Endothelial cell of umbilical vein (primary cell): ENCODE measurements around the gene MS4A12. TPM values are rescaled to one million over a fixed set of nuclear protein-coding genes. Genes with fewer than 3 reads are reported as not detected.
A peak's percentile ranks its signal among the peaks of the same experiment; 100 is the strongest.

ENCODE experiments used
- BruUV-seq: library from RNA; stranded (reverse); fragments of 400-500 nt; replicated peaks from 2 replicates; lab custom pipeline; 2021; lab: Mats Ljungman, UMichigan
- CTCF ChIA-PET: fragments of 300-600, 350-600 bp; sonication (Branson Sonifier 250); formaldehyde crosslinking; loops from one replicate; lab custom pipeline; 2021; ENCODE audit warnings: antibody characterized with exemption, inconsistent platforms; lab: Charles Lee
- POLR2A ChIA-PET: fragments of 300-600, 350-600 bp; sonication (Branson Sonifier 250); formaldehyde crosslinking; loops from one replicate; lab custom pipeline; 2021; ENCODE audit warnings: antibody characterized with exemption, inconsistent platforms; lab: Charles Lee
- DNase-seq: peaks from one replicate; pipeline ENCODE4 v3.0.0-alpha.2; 2011; ENCODE audit warnings: low read depth, low spot score
- FAIRE-seq: peaks from 2 replicates; lab custom pipeline; 2011; peaks lifted over from hg19 to GRCh38; lab: Jason Lieb, UNC
- H2AFZ ChIP-seq: 2 replicates; pipeline ENCODE4 v1.6.0; 2012; ENCODE audit warnings: low read depth, low read length, control low read depth, inconsistent platforms
- H3K27ac ChIP-seq: 2 replicates; pipeline ENCODE4 v1.5.1; 2011; ENCODE audit warnings: low read depth, mild to moderate bottlenecking, control low read depth, low read length, moderate library complexity; ENCODE audit not compliant: insufficient read depth
- H3K27me3 ChIP-seq, 2 experiments: 2 replicates each; pipeline versions ENCODE4 v1.6.0 to v1.6.1; 2011; ENCODE audit warnings: low read length in 2 of 2, mixed read lengths in 1 of 2; ENCODE audit not compliant: control insufficient read depth in 2 of 2, insufficient read depth in 2 of 2
- H3K36me3 ChIP-seq, 2 experiments: 2 replicates in 1 of 2; 3 replicates in 1 of 2; pipeline ENCODE4 v1.5.1; 2011; ENCODE audit warnings: low read length in 2 of 2, mild to moderate bottlenecking in 1 of 2, moderate library complexity in 1 of 2; ENCODE audit not compliant: control insufficient read depth in 2 of 2, insufficient read depth in 2 of 2; ENCODE audit errors: extremely low read depth in 1 of 2
- H3K4me1 ChIP-seq: 3 replicates; pipeline ENCODE4 v1.5.1; 2011; ENCODE audit warnings: mild to moderate bottlenecking, low read length; ENCODE audit not compliant: control insufficient read depth, insufficient read depth; ENCODE audit errors: extremely low read depth
- H3K4me2 ChIP-seq: 2 replicates; pipeline ENCODE4 v1.6.1; 2011; ENCODE audit warnings: low read length, control low read depth, mixed read lengths; ENCODE audit not compliant: insufficient read depth
- H3K4me3 ChIP-seq, 3 experiments: fragments of 200-600 bp in 1 of 3; sonication (generic), shearing (Covaris generic) in 1 of 3; replicated peaks in 1 of 3; 2 replicates each; pipeline ENCODE4 v1.5.1; 2011 to 2016; ENCODE audit warnings: control low read depth in 3 of 3, low read length in 3 of 3, mild to moderate bottlenecking in 2 of 3, inconsistent platforms in 1 of 3, low read depth in 1 of 3, moderate library complexity in 1 of 3; ENCODE audit not compliant: insufficient read depth in 1 of 3
- H3K79me2 ChIP-seq: 2 replicates; pipeline ENCODE4 v1.6.0; 2012; ENCODE audit warnings: low read length, inconsistent platforms; ENCODE audit not compliant: control insufficient read depth, insufficient read depth
- H3K9ac ChIP-seq: replicated peaks from 2 replicates; pipeline ENCODE3; 2011; ENCODE audit warnings: low read length, control low read depth; ENCODE audit not compliant: insufficient read depth; ENCODE audit errors: extremely low read depth
- H3K9me1 ChIP-seq: replicated peaks from 3 replicates; pipeline ENCODE4 v1.6.0; 2011; ENCODE audit warnings: mild to moderate bottlenecking, low read length; ENCODE audit not compliant: control insufficient read depth, insufficient read depth; ENCODE audit errors: extremely low read depth
- H3K9me3 ChIP-seq: replicated peaks from 2 replicates; pipeline ENCODE4 v1.5.1; 2012; ENCODE audit warnings: low read length, inconsistent platforms; ENCODE audit not compliant: control insufficient read depth, insufficient read depth
- H4K20me1 ChIP-seq: replicated peaks from 2 replicates; pipeline ENCODE3; 2011; ENCODE audit warnings: mild to moderate bottlenecking, low read length; ENCODE audit not compliant: control insufficient read depth, insufficient read depth; ENCODE audit errors: extremely low read depth
- CTCF ChIP-seq, 2 donors: IDR thresholded peaks; 1 replicate in 1 of 2; 2 replicates in 1 of 2; pipeline ENCODE4 v1.5.1; 2011; ENCODE audit warnings: low read length in 2 of 2, mild to moderate bottlenecking in 2 of 2, moderate library complexity in 2 of 2, control low read depth in 1 of 2, inconsistent platforms in 1 of 2, low read depth in 1 of 2; ENCODE audit not compliant: insufficient read depth in 1 of 2; ENCODE audit errors: extremely low read depth in 1 of 2
- EZH2 ChIP-seq: IDR thresholded peaks from 2 replicates; pipeline ENCODE4 v1.6.1; 2012; ENCODE audit warnings: borderline replicate concordance, low read depth, mild to moderate bottlenecking, moderate library complexity, low read length, inconsistent platforms; ENCODE audit not compliant: severe bottlenecking
- FOS ChIP-seq: IDR thresholded peaks from 2 replicates; pipeline ENCODE4 v1.6.1; 2011; ENCODE audit warnings: mild to moderate bottlenecking, low read length, moderate library complexity, borderline replicate concordance; ENCODE audit not compliant: insufficient read depth
- GATA2 ChIP-seq: IDR thresholded peaks from 2 replicates; pipeline ENCODE4 v1.7.0; 2011; ENCODE audit warnings: low read depth, mild to moderate bottlenecking, moderate library complexity, mixed read lengths, low read length; ENCODE audit not compliant: insufficient read length, insufficient read depth
- JUN ChIP-seq: IDR thresholded peaks from 2 replicates; pipeline ENCODE4 v1.6.1; 2011; ENCODE audit warnings: borderline replicate concordance, low read depth; ENCODE audit not compliant: insufficient read length, insufficient read depth
- MYC ChIP-seq: IDR thresholded peaks from one replicate; pipeline ENCODE4 v1.6.1; 2011; ENCODE audit warnings: mild to moderate bottlenecking, low read depth, low read length
- POLR2A ChIP-seq: IDR thresholded peaks from 2 replicates; pipeline ENCODE4 v1.6.1; 2012; ENCODE audit warnings: low read depth, mild to moderate bottlenecking, control low read depth, low read length
- POLR2AphosphoS5 ChIP-seq: IDR thresholded peaks from 2 replicates; pipeline ENCODE4 v1.6.1; 2012; ENCODE audit warnings: low read depth, mild to moderate bottlenecking, control low read depth, low read length, moderate library complexity; ENCODE audit not compliant: insufficient read depth
- dilution Hi-C: fragments of 300-500 bp; cut with MboI; formaldehyde crosslinking; loops from one replicate; pipeline ENCODE4 v1.15.0; 2019; ENCODE audit warnings: low sequenced_read_pairs; ENCODE audit not compliant: extremely low pct_ligation_motif_present
- intact Hi-C: fragments of 100-400 bp; cut with micrococcal nuclease; formaldehyde crosslinking; loops from one replicate; pipeline ENCODE4 v1.10.0; 2022
- polyA plus RNA-seq, 4 experiments: library from polyadenylated mRNA; depleted of rRNA in 3 of 4; stranded (reverse) in 3 of 4; unstranded in 1 of 4; fragments of >200 nt; gene quantifications; 2 replicates each; pipeline versions ENCODE4 v1.2.1 to v1.2.3, GENCODE V29; 2011 to 2012; ENCODE audit warnings: missing spikeins in 1 of 4
- total RNA-seq: library from RNA; stranded (reverse); gene quantifications from 2 replicates; pipeline ENCODE4 v1.2.3, GENCODE V29; 2021
- TF ChIP-seq, protein P1 (sequence below): IDR thresholded peaks from 2 replicates; pipeline ENCODE4 v1.6.1; 2011; ENCODE audit not compliant: insufficient read depth, insufficient read length

MS4A12 gene
- total and polyA plus RNA-seq, 2 donors (not counting 3 experiments of a cell fraction or from before 2014, with no cell fraction given) = not detected

DNA sequence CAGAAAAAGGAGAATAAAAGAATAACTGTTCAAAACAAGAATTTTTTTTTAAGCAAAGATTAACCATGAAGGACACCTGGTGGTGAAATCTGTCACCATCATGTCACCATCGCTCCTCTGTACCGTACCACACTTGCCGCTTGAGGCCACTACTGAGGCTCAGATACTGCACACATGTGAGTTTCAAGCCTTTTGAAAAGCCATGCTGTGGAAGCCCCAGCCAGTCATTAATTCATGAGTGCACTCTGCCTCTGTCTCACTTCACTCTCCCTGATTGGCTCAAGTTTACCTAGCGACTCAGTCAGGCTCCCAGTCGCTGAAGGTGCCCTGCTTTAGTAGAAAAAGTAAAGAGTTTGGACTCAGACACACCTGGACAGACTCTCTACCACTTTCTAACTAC is 6.6 kb upstream of the MS4A12 start:
- FAIRE-seq (no peak), DNase-seq (peak; percentile 17)
- H3K36me3 ChIP-seq = no peaks in the 10 kb centered on the region
- no TSS peak for BruUV-seq
- intact Hi-C loops = loop anchor here (1.0 to 5.0 kb wide), 2 partner anchors 123 to 219 kb away; no protein-coding TSS in a partner anchor
- POLR2A ChIA-PET = no interaction called here
- no peaks in the 10 kb centered on the region for H3K27me3 ChIP-seq
- H2AFZ ChIP-seq = no peak overlapping the region
- CTCF ChIA-PET = interaction anchor here (1.0 kb wide), 1 partner anchor 122 kb away, joined by 3 read pairs; no protein-coding TSS in a partner anchor
- no peak overlapping the region for H3K4me3 ChIP-seq
- H3K4me1 ChIP-seq = no peaks in the 10 kb centered on the region
- no peak overlapping the region for H3K4me2 ChIP-seq
- H4K20me1 ChIP-seq = no peaks in the 10 kb centered on the region
- H3K9me3 ChIP-seq = no peaks in the 10 kb centered on the region
- TF ChIP-seq CTCF (IDR thresholded peaks at IDR 0.05; ENCODE audit: extremely low read depth in 1 of 2, insufficient read depth in 1 of 2, low read depth in 1 of 2, low read length in 2 of 2) (peak in 1 of 2 donors; percentile 37), EZH2 (no peak), GATA2 (no peak)
- H3K9ac ChIP-seq = no peak overlapping the region
- H3K9me1 ChIP-seq = no peaks in the 10 kb centered on the region
- H3K27ac ChIP-seq = no peak overlapping the region
- dilution Hi-C loops = no loop called here
- no peaks in the 10 kb centered on the region for H3K79me2 ChIP-seq

GRCh38 chr11:60493454-60493853 is 876 bp downstream of the MS4A12 start:
- no peak for DNase-seq
- Histone ChIP-seq H4K20me1 (no peaks in the 10 kb centered on the region), H3K9me1 (no peaks in the 10 kb centered on the region), H3K36me3 (no peaks in the 10 kb centered on the region), H3K27ac (no peak overlapping the region), H3K4me1 (no peaks in the 10 kb centered on the region), H3K9ac (no peak overlapping the region), H3K27me3 (no peaks in the 10 kb centered on the region), H2AFZ (no peak overlapping the region), H3K79me2 (no peaks in the 10 kb centered on the region), H3K9me3 (no peaks in the 10 kb centered on the region), H3K4me2 (no peak overlapping the region), H3K4me3 (no peak overlapping the region)
- no peak for FAIRE-seq
- intact Hi-C loops = no loop called here
- ChIA-PET POLR2A (no interaction called here), CTCF (no interaction called here)
- TF ChIP-seq POLR2AphosphoS5 = no peak
- no peak for TF ChIP-seq MYC
- TF ChIP-seq JUN = no peak
- TF ChIP-seq, protein P1, sequence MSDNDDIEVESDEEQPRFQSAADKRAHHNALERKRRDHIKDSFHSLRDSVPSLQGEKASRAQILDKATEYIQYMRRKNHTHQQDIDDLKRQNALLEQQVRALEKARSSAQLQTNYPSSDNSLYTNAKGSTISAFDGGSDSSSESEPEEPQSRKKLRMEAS = no peak
- no peak for TF ChIP-seq FOS
- TF ChIP-seq CTCF (IDR thresholded peaks at IDR 0.05; ENCODE audit: extremely low read depth in 1 of 2, insufficient read depth in 1 of 2, low read depth in 1 of 2, low read length in 2 of 2) = no peak
- TF ChIP-seq POLR2A = no peak
- TF ChIP-seq GATA2 = no peak
- no peak for TF ChIP-seq EZH2
- dilution Hi-C loops = no loop called here
- no TSS peak for BruUV-seq
